HepG2 (cell line): ENCODE data around the gene AMIGO3. TPM values are rescaled to one million over a fixed set of nuclear protein-coding genes. Genes with fewer than 3 reads are reported as not detected.
A peak's percentile ranks its signal among the peaks of the same experiment; 100 is the strongest.

Experiments
- AFF4 ChIP-seq: sonication (generic); formaldehyde crosslinking; IDR thresholded peaks from 2 replicates; pipeline ENCODE4 v1.4.0; 2020; ENCODE audit warnings: missing genetic modification reagents
- ARNT2 ChIP-seq: sonication (generic); formaldehyde crosslinking; IDR thresholded peaks from 2 replicates; pipeline ENCODE4 v1.8.0; 2022; ENCODE audit warnings: mild to moderate bottlenecking, low read depth, missing genetic modification reagents, moderate library complexity
- ATRX ChIP-seq: sonication (generic); formaldehyde crosslinking; IDR thresholded peaks from 2 replicates; pipeline ENCODE4 v1.4.0; 2020; ENCODE audit warnings: missing genetic modification reagents, borderline replicate concordance
- BHLHE40 ChIP-seq: IDR thresholded peaks from 2 replicates; pipeline ENCODE4 v1.6.1; 2011; ENCODE audit warnings: low read length, improper control_type of control experiment
- DR1 ChIP-seq: sonication (generic); formaldehyde crosslinking; IDR thresholded peaks from 2 replicates; pipeline ENCODE4 v1.8.0; 2021; ENCODE audit warnings: mild to moderate bottlenecking, missing genetic modification reagents, inconsistent platforms
- FOXK1 ChIP-seq: sonication (generic); formaldehyde crosslinking; IDR thresholded peaks from 2 replicates; pipeline ENCODE4 v1.4.0; 2020; ENCODE audit warnings: low read depth, missing genetic modification reagents, borderline replicate concordance
- LRRFIP1 ChIP-seq: sonication (generic); formaldehyde crosslinking; conservative IDR thresholded peaks from 2 replicates; pipeline ENCODE4 v1.4.0; 2020; ENCODE audit warnings: missing genetic modification reagents
- MIER3 ChIP-seq: IDR thresholded peaks from 2 replicates; pipeline ENCODE4 v1.6.1; 2016; ENCODE audit warnings: missing compliant biosample characterization, borderline replicate concordance
- SNRNP70 ChIP-seq: fragments of 200-400 bp; formaldehyde crosslinking; IDR thresholded peaks from 2 replicates; pipeline ENCODE4 v1.6.1; 2017; ENCODE audit warnings: mild to moderate bottlenecking, low read depth, low read length, moderate library complexity
- SOX5 ChIP-seq: IDR thresholded peaks from 2 replicates; pipeline ENCODE4 v1.6.1; 2016; ENCODE audit warnings: borderline replicate concordance
- SRY ChIP-seq: sonication (generic); formaldehyde crosslinking; IDR thresholded peaks from 2 replicates; pipeline ENCODE4 v1.8.0; 2022; ENCODE audit warnings: mild to moderate bottlenecking, missing genetic modification reagents
- ZNF224 ChIP-seq: sonication (generic); formaldehyde crosslinking; IDR thresholded peaks from 2 replicates; pipeline ENCODE4 v1.5.0; 2020; ENCODE audit warnings: mild to moderate bottlenecking, missing genetic modification reagents
- ZNF264 ChIP-seq: sonication (generic); formaldehyde crosslinking; IDR thresholded peaks from 2 replicates; pipeline ENCODE4 v1.4.0; 2020; ENCODE audit warnings: missing genetic modification reagents
- polyA plus RNA-seq, 8 experiments: library from polyadenylated mRNA; depleted of rRNA in 3 of 8; stranded (reverse) in 7 of 8; unstranded in 1 of 8; fragments of >200 nt; fragmentation: Illumina TruSeq in 4 of 8; extraction: Trizol in 4 of 8; gene quantifications; 2 replicates each; pipeline versions ENCODE4 v1.2.1 to v1.2.3, GENCODE V29; 2011 to 2016; ENCODE audit warnings: low read depth in 4 of 8, missing spikeins in 1 of 8, mixed read lengths in 1 of 8; ENCODE audit not compliant: insufficient read depth in 1 of 8
- total RNA-seq, 5 experiments: library from RNA; depleted of rRNA; stranded (reverse); fragments of >200 nt; fragmentation: Illumina TruSeq; extraction: Trizol; gene quantifications; 2 replicates each; pipeline ENCODE4 v1.2.3, GENCODE V29; 2016; ENCODE audit warnings: low read depth in 1 of 5
- TF ChIP-seq, protein P1 (sequence below): sonication (generic); formaldehyde crosslinking; IDR thresholded peaks from 2 replicates; pipeline ENCODE4 v1.4.0; 2020; ENCODE audit warnings: mild to moderate bottlenecking, missing genetic modification reagents
- TF ChIP-seq, protein P2 (sequence below): sonication (generic); formaldehyde crosslinking; IDR thresholded peaks from 2 replicates; pipeline ENCODE4 v1.4.0; 2020; ENCODE audit warnings: mild to moderate bottlenecking, missing genetic modification reagents, borderline replicate concordance

AMIGO3 gene
- total and polyA plus RNA-seq, 2 of the 13 experiments (the other 11 are each of a cell fraction or from before 2014, with no cell fraction given) = 0.35 TPM; not detected in 1

GRCh38 chr3:49673715-49674496 lies 45.6 kb downstream of the AMIGO3 start, which contains the start of gene APEH (continued):
- TF ChIP-seq, protein P1, sequence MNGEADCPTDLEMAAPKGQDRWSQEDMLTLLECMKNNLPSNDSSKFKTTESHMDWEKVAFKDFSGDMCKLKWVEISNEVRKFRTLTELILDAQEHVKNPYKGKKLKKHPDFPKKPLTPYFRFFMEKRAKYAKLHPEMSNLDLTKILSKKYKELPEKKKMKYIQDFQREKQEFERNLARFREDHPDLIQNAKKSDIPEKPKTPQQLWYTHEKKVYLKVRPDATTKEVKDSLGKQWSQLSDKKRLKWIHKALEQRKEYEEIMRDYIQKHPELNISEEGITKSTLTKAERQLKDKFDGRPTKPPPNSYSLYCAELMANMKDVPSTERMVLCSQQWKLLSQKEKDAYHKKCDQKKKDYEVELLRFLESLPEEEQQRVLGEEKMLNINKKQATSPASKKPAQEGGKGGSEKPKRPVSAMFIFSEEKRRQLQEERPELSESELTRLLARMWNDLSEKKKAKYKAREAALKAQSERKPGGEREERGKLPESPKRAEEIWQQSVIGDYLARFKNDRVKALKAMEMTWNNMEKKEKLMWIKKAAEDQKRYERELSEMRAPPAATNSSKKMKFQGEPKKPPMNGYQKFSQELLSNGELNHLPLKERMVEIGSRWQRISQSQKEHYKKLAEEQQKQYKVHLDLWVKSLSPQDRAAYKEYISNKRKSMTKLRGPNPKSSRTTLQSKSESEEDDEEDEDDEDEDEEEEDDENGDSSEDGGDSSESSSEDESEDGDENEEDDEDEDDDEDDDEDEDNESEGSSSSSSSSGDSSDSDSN (CRISPR knock-in tag) = peak; percentile 95
- TF ChIP-seq, protein P2, sequence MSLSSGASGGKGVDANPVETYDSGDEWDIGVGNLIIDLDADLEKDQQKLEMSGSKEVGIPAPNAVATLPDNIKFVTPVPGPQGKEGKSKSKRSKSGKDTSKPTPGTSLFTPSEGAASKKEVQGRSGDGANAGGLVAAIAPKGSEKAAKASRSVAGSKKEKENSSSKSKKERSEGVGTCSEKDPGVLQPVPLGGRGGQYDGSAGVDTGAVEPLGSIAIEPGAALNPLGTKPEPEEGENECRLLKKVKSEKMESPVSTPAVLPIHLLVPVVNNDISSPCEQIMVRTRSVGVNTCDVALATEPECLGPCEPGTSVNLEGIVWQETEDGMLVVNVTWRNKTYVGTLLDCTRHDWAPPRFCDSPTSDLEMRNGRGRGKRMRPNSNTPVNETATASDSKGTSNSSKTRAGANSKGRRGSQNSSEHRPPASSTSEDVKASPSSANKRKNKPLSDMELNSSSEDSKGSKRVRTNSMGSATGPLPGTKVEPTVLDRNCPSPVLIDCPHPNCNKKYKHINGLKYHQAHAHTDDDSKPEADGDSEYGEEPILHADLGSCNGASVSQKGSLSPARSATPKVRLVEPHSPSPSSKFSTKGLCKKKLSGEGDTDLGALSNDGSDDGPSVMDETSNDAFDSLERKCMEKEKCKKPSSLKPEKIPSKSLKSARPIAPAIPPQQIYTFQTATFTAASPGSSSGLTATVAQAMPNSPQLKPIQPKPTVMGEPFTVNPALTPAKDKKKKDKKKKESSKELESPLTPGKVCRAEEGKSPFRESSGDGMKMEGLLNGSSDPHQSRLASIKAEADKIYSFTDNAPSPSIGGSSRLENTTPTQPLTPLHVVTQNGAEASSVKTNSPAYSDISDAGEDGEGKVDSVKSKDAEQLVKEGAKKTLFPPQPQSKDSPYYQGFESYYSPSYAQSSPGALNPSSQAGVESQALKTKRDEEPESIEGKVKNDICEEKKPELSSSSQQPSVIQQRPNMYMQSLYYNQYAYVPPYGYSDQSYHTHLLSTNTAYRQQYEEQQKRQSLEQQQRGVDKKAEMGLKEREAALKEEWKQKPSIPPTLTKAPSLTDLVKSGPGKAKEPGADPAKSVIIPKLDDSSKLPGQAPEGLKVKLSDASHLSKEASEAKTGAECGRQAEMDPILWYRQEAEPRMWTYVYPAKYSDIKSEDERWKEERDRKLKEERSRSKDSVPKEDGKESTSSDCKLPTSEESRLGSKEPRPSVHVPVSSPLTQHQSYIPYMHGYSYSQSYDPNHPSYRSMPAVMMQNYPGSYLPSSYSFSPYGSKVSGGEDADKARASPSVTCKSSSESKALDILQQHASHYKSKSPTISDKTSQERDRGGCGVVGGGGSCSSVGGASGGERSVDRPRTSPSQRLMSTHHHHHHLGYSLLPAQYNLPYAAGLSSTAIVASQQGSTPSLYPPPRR (CRISPR knock-in tag) = no peak; the same call in 1 of the 2 replicates
- TF ChIP-seq SNRNP70 (no peak), ZNF224 (peak; percentile 81; the same call in 1 of the 2 replicates), ZNF264 (no peak), BHLHE40 (peak; percentile 73), AFF4 (no peak), FOXK1 (no peak), ARNT2 (CRISPR knock-in tag) (peak; percentile 23; the same call in 1 of the 2 replicates), ATRX (no peak), SOX5 (CRISPR knock-in tag) (no peak), MIER3 (CRISPR knock-in tag) (no peak), DR1 (CRISPR knock-in tag) (peak; percentile 53; the same call in 1 of the 2 replicates), LRRFIP1 (no peak), SRY (CRISPR knock-in tag) (peak; percentile 88)
